Measurements from ENCODE around the gene MTHFD1. TPM values are rescaled to one million over a fixed set of nuclear protein-coding genes. Genes with fewer than 3 reads are reported as not detected.
A peak's percentile ranks its signal among the peaks of the same experiment; 100 is the strongest.

The MTHFD1 gene
- total RNA-seq, 1 donor from 2014 or later: 31.3 TPM

DNA sequence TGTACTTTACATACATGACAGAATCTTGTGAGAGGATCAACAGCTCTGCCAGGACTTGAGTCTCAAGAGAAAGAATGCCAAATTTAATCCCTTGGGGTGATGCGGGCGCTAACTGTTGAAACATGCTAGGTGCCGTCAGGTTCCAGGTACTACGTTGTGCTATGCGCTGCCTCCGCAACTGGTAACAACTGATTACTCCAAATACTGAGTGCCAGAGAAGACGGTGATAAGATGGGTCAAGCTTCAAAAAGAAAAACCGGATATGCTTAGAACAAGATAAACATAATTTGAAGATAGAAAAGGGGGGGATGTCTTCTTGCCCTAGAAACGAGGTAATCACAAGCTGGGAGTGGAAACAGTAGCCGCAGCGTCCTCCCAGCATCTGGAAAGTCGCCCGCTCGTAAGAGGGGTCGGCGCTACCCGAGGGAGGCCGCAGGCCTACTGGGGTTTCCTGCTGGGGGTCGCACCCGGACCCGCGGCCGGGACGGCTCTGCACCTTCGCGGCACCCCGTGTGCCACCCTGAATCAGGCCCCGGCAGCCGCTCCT lies 114.8 kb downstream of the MTHFD1 start:
- Histone ChIP-seq H3K9me3 (ENCODE audit: control insufficient read depth in 3 of 3, low read length in 3 of 3) (no peaks in the 10 kb centered on the region), H3K4me1 (ENCODE audit: control insufficient read depth in 3 of 3, insufficient read depth in 3 of 3, low read length in 3 of 3) (peaks cover 29 to 61% (median 39%) of the 10 kb centered on the region in 3 donors), H3K4me3 (ENCODE audit: low read length in 3 of 3) (peak overlapping the region; percentile 82 to 95 (median 93)), H3K27ac (ENCODE audit: low read depth, low read length) (peak overlapping the region; percentile 99), H3K27me3 (ENCODE audit: control insufficient read depth in 3 of 3, insufficient read depth in 3 of 3, low read length in 3 of 3) (no peaks in the 10 kb centered on the region), H3K9ac (ENCODE audit: low read depth in 1 of 3, low read length in 3 of 3) (peak overlapping the region; percentile 96 to 99 (median 99)), H3K36me3 (ENCODE audit: control insufficient read depth in 3 of 3, insufficient read depth in 3 of 3, low read length in 3 of 3) (no peaks in the 10 kb centered on the region)

DNA sequence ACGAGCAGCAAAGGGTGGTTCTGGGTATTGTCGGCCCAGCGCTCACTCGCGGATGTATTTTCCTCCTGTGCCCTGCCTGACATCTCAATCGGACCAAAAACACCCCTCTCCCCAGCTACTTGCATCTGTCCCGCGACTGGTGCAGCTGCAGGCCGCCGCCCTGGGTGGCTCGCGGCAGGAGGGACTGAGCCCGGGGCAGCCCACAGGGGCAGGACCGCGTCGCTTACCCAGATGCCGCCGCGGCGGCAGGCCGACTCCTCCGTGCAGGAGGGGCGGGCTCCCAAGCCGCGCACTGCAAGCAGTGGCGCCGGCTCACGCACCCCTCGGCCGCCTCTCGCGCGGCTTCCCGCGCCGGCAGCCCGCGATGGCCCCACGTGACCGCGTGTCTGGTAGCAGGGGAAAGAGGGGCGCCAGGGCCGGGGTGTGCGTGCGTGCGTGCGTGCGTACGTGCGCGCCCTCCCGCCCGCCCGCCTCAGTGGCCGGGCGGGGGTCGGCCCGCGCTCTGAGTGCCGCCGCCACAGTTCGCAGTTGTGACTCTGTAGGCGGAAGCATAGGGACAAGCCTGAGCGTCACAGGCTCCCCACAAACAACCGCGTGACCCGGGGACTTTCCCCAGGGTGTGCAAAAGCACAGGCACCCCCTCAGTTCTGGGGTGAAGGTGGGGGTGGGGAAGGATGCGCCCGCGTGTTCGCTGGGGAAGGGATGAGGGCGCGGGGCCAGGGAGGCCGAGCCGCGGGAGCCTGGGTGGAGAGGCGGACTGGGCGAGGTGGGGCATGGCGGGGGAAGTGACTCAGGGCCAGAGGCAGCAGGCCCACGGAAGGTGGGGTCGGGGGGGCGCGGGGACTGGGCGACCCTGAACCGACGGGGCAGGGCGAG lies 115.5 kb downstream of the MTHFD1 start, which contains the start of gene ZBTB25:
Gene ZBTB25 (minus strand): TSS at position 405 of the 876 bp plus-strand sequence. CDS start 13,305 bp downstream, outside the sequence.
- no peaks in the 10 kb centered on the region for H3K27me3 ChIP-seq (ENCODE audit: control insufficient read depth in 3 of 3, insufficient read depth in 3 of 3, low read length in 3 of 3)
- peak within 1 kb of the TSS; percentile 93 to 95 (median 95) for H3K4me3 ChIP-seq (ENCODE audit: low read length in 3 of 3)
- no peaks in the 10 kb centered on the region for H3K9me3 ChIP-seq (ENCODE audit: control insufficient read depth in 3 of 3, low read length in 3 of 3)
- peak within 1 kb of the TSS; percentile 96 to 99 (median 99) for H3K9ac ChIP-seq (ENCODE audit: low read depth in 1 of 3, low read length in 3 of 3)
- peak within 1 kb of the TSS; percentile 99 for H3K27ac ChIP-seq (ENCODE audit: low read depth, low read length)
- H3K36me3 ChIP-seq (ENCODE audit: control insufficient read depth in 3 of 3, insufficient read depth in 3 of 3, low read length in 3 of 3): no peaks in the 10 kb centered on the region
- H3K4me1 ChIP-seq (ENCODE audit: control insufficient read depth in 3 of 3, insufficient read depth in 3 of 3, low read length in 3 of 3): peaks cover 30 to 61% (median 40%) of the 10 kb centered on the region in 3 donors

DNA sequence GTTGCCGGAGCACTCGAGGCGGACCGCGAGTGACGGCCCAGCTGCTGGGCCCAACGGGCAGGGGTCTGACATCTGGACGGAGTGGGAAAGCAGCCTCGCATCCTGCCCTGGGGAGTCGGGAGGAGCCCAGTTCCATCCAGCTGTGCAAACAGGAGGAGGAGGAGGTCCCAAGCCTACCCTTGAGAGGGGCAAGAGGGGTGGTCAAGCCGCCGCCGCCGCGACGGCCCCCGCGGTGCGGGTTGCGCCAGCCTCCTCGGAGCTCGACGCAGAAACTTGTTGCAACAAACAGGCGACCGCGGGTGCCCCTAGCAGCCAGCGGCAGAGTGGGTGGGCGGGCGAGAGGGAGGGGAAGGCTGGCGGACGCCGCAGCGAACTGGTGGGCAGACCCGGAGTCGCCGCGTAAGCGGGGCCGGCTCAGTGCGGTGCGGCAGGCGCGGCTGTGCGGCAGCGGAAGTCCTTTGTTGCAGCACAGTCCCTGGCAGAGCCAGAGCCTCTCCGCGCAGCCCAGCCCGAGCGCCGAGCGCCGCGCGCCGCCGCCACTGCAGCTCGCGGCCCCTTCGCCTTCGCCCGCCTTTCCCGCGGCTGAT lies 116.2 kb downstream of the MTHFD1 start, which contains the start of gene ZBTB1:
Gene ZBTB1 (plus strand): TSS at position 461 of the 587 bp plus-strand sequence. CDS start 16,735 bp downstream, outside the sequence.
- peak within 1 kb of the TSS; percentile 99 for H3K27ac ChIP-seq (ENCODE audit: low read depth, low read length)
- no peaks in the 10 kb centered on the region for H3K9me3 ChIP-seq (ENCODE audit: control insufficient read depth in 3 of 3, low read length in 3 of 3)
- no peaks in the 10 kb centered on the region for H3K27me3 ChIP-seq (ENCODE audit: control insufficient read depth in 3 of 3, insufficient read depth in 3 of 3, low read length in 3 of 3)
- H3K4me3 ChIP-seq (ENCODE audit: low read length in 3 of 3): peak within 1 kb of the TSS; percentile 93 to 95 (median 95)
- peak within 1 kb of the TSS; percentile 96 to 99 (median 99) for H3K9ac ChIP-seq (ENCODE audit: low read depth in 1 of 3, low read length in 3 of 3)
- no peaks in the 10 kb centered on the region for H3K36me3 ChIP-seq (ENCODE audit: control insufficient read depth in 3 of 3, insufficient read depth in 3 of 3, low read length in 3 of 3)
- peaks cover 30 to 67% (median 45%) of the 10 kb centered on the region in 3 donors for H3K4me1 ChIP-seq (ENCODE audit: control insufficient read depth in 3 of 3, insufficient read depth in 3 of 3, low read length in 3 of 3)

DNA sequence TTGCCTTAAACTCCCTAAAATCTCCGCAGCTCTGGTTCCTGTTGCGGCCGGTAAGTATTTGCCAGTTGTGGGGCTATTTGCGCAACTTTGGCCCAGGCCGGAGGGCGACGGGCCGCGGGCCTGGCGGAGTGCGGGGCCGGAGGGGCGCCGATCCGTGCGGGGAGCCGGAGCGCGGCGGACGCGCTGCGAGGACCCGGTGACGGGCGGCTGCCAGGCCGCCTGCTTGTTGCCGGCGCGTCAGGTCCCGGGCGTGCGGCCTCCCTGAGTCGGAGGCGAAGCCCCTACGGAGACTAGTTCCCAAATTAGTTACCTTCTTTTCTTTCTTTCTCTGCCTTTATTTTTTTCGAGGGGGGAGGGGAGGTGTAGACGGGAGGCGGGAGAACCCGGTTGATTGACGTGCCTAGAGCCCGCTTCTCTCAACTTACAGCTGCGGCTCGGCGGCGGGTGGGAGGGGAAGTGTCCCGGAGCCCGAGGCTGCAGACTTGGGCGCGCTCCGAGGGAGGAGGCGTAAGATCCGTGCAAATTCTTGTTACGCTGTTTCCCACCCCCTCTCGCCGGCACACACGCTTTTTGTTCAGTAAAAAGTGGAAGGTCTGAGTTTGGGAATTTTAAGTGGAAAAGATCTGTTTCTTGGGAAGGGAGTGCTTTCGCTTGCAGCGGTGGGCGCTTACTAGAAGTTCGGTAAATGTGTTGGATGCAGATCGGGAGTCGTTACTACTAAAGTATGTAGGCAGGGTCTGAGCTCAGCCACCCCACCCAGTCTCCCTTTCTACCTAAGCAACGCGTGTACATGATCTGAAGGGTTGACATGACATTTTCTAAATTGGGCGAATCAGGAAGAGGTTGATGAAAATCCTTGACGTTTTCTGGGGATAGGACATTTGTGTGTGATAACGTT lies 117.0 kb downstream of the MTHFD1 start:
- peak overlapping the region; percentile 96 to 99 (median 99) for H3K9ac ChIP-seq (ENCODE audit: low read depth in 1 of 3, low read length in 3 of 3)
- peaks cover 30 to 65% (median 47%) of the 10 kb centered on the region in 3 donors for H3K4me1 ChIP-seq (ENCODE audit: control insufficient read depth in 3 of 3, insufficient read depth in 3 of 3, low read length in 3 of 3)

DNA sequence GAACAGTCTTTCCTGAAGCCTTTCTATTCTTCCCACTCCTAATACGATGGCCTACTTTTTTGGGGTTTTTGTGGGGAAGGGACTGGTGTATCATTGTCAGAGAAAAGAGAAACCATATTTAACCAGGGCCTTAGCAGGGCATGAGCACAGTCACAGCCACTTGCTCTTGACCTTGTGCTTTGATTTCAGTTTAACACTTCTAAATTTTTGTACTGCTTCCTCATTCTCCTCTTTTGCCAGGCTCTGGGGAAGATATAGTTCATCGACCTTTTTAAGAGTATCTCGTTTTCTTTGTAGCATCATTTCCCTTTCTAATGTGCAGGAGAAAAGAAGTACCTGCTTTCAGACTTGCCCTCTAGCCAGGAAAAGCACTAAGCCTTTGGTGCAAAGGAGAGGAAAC lies 118.6 kb downstream of the MTHFD1 start:
- Histone ChIP-seq H3K27ac (ENCODE audit: low read depth, low read length) (peak overlapping the region; percentile 99), H3K9me3 (ENCODE audit: control insufficient read depth in 3 of 3, low read length in 3 of 3) (no peaks in the 10 kb centered on the region), H3K4me3 (ENCODE audit: low read length in 3 of 3) (peak overlapping the region in 1 of 3 donors; percentile 3), H3K27me3 (ENCODE audit: control insufficient read depth in 3 of 3, insufficient read depth in 3 of 3, low read length in 3 of 3) (no peaks in the 10 kb centered on the region), H3K36me3 (ENCODE audit: control insufficient read depth in 3 of 3, insufficient read depth in 3 of 3, low read length in 3 of 3) (no peaks in the 10 kb centered on the region), H3K4me1 (ENCODE audit: control insufficient read depth in 3 of 3, insufficient read depth in 3 of 3, low read length in 3 of 3) (peaks cover 31 to 66% (median 52%) of the 10 kb centered on the region in 3 donors), H3K9ac (ENCODE audit: low read depth in 1 of 3, low read length in 3 of 3) (peak overlapping the region in 1 of 3 donors; percentile 46)

More for the DNA sequence above, 117.0 kb downstream of the MTHFD1 start:
- H3K36me3 ChIP-seq (ENCODE audit: control insufficient read depth in 3 of 3, insufficient read depth in 3 of 3, low read length in 3 of 3): no peaks in the 10 kb centered on the region
- H3K27me3 ChIP-seq (ENCODE audit: control insufficient read depth in 3 of 3, insufficient read depth in 3 of 3, low read length in 3 of 3): no peaks in the 10 kb centered on the region
- H3K9me3 ChIP-seq (ENCODE audit: control insufficient read depth in 3 of 3, low read length in 3 of 3): no peaks in the 10 kb centered on the region
- peak overlapping the region; percentile 99 for H3K27ac ChIP-seq (ENCODE audit: low read depth, low read length)
- peak overlapping the region; percentile 93 to 95 (median 95) for H3K4me3 ChIP-seq (ENCODE audit: low read length in 3 of 3)

DNA sequence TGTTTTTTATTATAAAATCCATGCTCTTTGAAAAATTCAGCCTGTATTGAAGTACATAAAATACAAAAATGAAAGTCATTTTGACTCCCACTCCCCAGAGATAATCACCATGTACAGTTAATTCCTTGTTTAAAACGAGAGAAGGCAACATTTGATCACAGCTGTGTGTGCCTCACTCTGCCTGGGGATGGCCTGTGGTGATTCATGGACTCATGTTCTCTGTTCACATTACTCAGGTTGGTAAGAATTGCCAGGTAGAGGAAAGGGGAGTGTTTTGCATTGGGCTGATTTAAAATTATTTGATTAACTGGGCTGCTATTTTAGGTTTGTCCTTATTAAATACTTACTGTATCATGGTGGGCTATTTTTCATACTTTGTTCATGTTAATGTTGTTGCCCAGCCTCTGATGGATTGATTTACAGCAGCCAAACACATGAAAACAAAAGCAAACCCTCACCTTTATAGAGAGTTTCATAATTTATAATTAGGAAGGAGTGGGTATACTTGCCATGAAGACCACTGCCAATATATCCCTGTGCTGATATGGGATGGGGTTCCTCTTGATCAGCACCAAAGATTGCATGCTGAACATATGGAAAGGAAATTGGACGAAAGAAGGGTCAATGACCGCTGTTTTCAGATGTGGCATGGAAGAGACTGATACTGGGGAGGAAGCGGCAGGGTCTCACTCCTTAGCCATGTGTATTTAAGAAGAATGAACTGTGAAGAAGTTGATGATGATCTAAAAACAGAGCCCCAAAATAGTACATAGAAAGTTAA lies 119.4 kb downstream of the MTHFD1 start:
- Histone ChIP-seq H3K27ac (ENCODE audit: low read depth, low read length) (peak overlapping the region; percentile 16), H3K9me3 (ENCODE audit: control insufficient read depth in 3 of 3, low read length in 3 of 3) (no peaks in the 10 kb centered on the region), H3K27me3 (ENCODE audit: control insufficient read depth in 3 of 3, insufficient read depth in 3 of 3, low read length in 3 of 3) (no peaks in the 10 kb centered on the region), H3K4me1 (ENCODE audit: control insufficient read depth in 3 of 3, insufficient read depth in 3 of 3, low read length in 3 of 3) (peaks cover 22 to 62% (median 47%) of the 10 kb centered on the region in 3 donors), H3K4me3 (ENCODE audit: low read length in 3 of 3) (no peak overlapping the region), H3K9ac (ENCODE audit: low read depth in 1 of 3, low read length in 3 of 3) (no peak overlapping the region), H3K36me3 (ENCODE audit: control insufficient read depth in 3 of 3, insufficient read depth in 3 of 3, low read length in 3 of 3) (no peaks in the 10 kb centered on the region)

DNA sequence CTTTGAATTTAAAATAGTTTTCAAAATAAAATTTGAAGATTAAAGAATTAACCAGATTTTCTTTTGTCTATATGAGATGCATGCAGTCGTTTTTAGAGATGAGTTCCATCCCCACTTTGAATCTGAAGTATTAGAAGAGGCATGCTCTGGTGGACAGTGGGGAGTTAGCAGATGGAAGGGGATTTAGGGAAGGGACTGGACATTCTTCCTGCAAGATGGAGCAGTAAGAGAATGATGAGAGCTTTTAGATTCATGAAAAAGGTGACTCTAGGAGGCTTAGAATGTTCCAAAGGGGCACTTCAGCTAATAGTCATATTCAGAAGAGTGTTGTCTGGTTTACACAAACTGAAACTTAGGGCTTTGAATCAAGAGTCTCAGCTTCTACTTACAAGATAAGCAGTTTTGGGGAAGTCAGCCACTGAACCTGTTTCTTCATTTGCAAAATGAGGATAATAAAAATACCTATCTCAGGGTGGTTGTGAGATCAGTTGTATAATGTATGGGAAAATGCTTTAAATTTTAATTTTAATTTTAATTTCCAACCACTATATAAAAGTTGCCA lies 120.1 kb downstream of the MTHFD1 start:
- Histone ChIP-seq H3K36me3 (ENCODE audit: control insufficient read depth in 3 of 3, insufficient read depth in 3 of 3, low read length in 3 of 3) (no peaks in the 10 kb centered on the region), H3K9me3 (ENCODE audit: control insufficient read depth in 3 of 3, low read length in 3 of 3) (no peaks in the 10 kb centered on the region), H3K4me1 (ENCODE audit: control insufficient read depth in 3 of 3, insufficient read depth in 3 of 3, low read length in 3 of 3) (peaks cover 25 to 63% (median 49%) of the 10 kb centered on the region in 3 donors), H3K9ac (ENCODE audit: low read depth in 1 of 3, low read length in 3 of 3) (no peak overlapping the region), H3K27me3 (ENCODE audit: control insufficient read depth in 3 of 3, insufficient read depth in 3 of 3, low read length in 3 of 3) (no peaks in the 10 kb centered on the region), H3K27ac (ENCODE audit: low read depth, low read length) (peak overlapping the region; percentile 16), H3K4me3 (ENCODE audit: low read length in 3 of 3) (no peak overlapping the region)

DNA sequence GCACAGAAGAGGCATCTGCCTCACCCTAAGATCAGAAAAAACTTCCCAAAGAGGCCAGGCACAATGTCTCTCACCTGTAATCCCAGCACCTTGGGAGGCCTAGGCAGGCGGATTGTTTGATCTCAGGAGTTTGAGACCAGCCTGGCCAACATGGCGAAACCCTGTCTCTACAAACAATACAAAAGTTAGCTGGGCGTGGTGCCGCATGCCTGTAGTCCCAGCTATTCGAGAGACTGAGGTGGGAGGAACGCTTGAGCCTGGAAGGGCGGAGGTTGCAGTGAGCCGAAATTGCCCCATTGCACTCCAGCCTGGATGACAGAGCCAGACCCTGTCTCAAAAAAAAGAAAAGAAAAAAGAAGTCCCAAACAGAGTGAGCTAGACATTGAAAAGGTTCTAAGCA lies 120.9 kb downstream of the MTHFD1 start:
- H3K27ac ChIP-seq (ENCODE audit: low read depth, low read length): no peak overlapping the region

More for the DNA sequence above, 120.9 kb downstream of the MTHFD1 start:
- H3K27me3 ChIP-seq (ENCODE audit: control insufficient read depth in 3 of 3, insufficient read depth in 3 of 3, low read length in 3 of 3): no peaks in the 10 kb centered on the region
- peaks cover 25 to 59% (median 49%) of the 10 kb centered on the region in 3 donors for H3K4me1 ChIP-seq (ENCODE audit: control insufficient read depth in 3 of 3, insufficient read depth in 3 of 3, low read length in 3 of 3)
- no peak overlapping the region for H3K4me3 ChIP-seq (ENCODE audit: low read length in 3 of 3)
- H3K36me3 ChIP-seq (ENCODE audit: control insufficient read depth in 3 of 3, insufficient read depth in 3 of 3, low read length in 3 of 3): no peaks in the 10 kb centered on the region
- no peaks in the 10 kb centered on the region for H3K9me3 ChIP-seq (ENCODE audit: control insufficient read depth in 3 of 3, low read length in 3 of 3)
- H3K9ac ChIP-seq (ENCODE audit: low read depth in 1 of 3, low read length in 3 of 3): no peak overlapping the region

Measured in skeletal muscle tissue (tissue), 4 donors.